Measurements from ENCODE around the gene TSSK6.

TSSK6 gene

GRCh38 chr19:19464339-19465098 is 50.8 kb downstream of the TSSK6 start:
- H3K27me3 ChIP-seq (replicated peaks; ENCODE audit: control insufficient read depth, insufficient read depth, low read length): no peaks in the 10 kb centered on the region
- TF ChIP-seq CTCF (IDR thresholded peaks at IDR 0.05; ENCODE audit: insufficient read depth, low read length, poor library complexity, severe bottlenecking): no peak
- peaks cover 20% of the 10 kb centered on the region for H3K36me3 ChIP-seq (ENCODE audit: control insufficient read depth, insufficient read depth, low read length)
- DNase-seq (ENCODE audit: extremely low read depth, insufficient read length): no peak
- H3K4me3 ChIP-seq (replicated peaks; ENCODE audit: low read depth, low read length): no peak overlapping the region
